Measurements from ENCODE around the gene ABCG5.

GRCh38 chr2:43841949-43842865 lies 3.6 kb upstream of the ABCG5 start:
- TF ChIP-seq CTCF (IDR thresholded peaks at IDR 0.05; ENCODE audit: low read length): no peak
- TF ChIP-seq EZH2phosphoT487 (IDR thresholded peaks at IDR 0.05; ENCODE audit: low read length): no peak

Data from MM.1S (cell line).